Epithelial cell of umbilical artery (primary cell): ENCODE data around the gene SLC10A1. TPM values are rescaled to one million over a fixed set of nuclear protein-coding genes. Genes with fewer than 3 reads are reported as not detected.

Source experiments
- total RNA-seq: library from RNA; depleted of rRNA; stranded (reverse); fragments of >200 nt; gene quantifications from 2 replicates; pipeline ENCODE4 v1.2.3, GENCODE V29; 2014

Gene SLC10A1
- not detected in 2 replicates for total RNA-seq

DNA sequence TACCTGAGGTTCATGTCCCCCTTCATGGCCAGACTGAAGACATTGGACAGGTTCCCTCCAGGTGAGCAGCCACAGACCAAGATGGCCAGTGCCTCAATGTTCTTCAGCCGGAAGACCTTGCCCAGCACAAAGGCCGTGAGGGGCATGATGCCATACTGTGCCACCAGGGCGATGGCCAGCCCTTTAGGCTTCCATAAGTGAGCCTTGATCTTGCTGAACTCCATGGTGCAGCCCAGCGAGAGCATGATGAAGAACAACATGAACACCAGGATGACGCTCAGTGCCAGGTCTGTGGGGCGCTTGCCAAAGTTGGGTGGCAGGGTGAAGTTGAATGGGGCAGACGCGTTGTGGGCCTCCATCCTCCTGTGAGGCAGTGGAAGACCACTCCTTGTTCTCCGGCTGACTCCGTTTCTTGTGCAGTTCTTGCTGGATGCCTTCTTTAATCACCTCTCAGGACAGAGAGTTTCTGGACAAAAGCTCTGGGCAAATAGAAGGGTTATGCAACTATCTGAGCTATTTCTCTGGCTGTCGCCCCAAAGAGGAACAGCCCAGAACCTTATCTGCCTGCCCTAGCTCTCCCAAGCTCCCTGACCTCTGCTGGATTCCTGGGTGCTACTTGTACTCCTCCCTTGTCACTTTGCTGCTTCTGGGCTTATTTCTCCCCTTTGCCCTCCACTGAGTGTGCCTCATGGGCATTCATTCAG lies at the start of gene SLC10A1:
TSS of gene SLC10A1 (minus strand) at position 445 of the 704 bp plus-strand sequence. CDS start at position 359, 86 bp downstream.

GRCh38 chr14:69766984-69767368 lies 30.1 kb downstream of the SLC10A1 start, which contains the start of gene SRSF5:
TSS of gene SRSF5 (plus strand) at chr14:69767142. CDS start at chr14:69768157, 1,015 bp downstream.

Other genes starting within 250 kb of the SLC10A1 start
- gene CCDC177, start 222.4 kb downstream of the SLC10A1 start, total RNA-seq = not detected in 2 replicates
- 7.9 and 9.1 TPM in 2 replicates for gene SUSD6, start 185.6 kb downstream of the SLC10A1 start, total RNA-seq
- 165 and 209 TPM in 2 replicates for gene SRSF5, start 30.1 kb downstream of the SLC10A1 start, total RNA-seq
- gene SMOC1, start 82.2 kb upstream of the SLC10A1 start, total RNA-seq = under 0.01 TPM in 1 of 2 replicates, not detected in the other